Naive thymus-derived CD4-positive, alpha-beta T cell (primary cell): ENCODE measurements around the gene CDKN3. TPM values are rescaled to one million over a fixed set of nuclear protein-coding genes. Genes with fewer than 3 reads are reported as not detected.

ENCODE experiments used
- ATAC-seq: fragments of 150-1000 bp; cut with Tn5 transposase; 2 replicates; pipeline ENCODE4 v1.10.0; 2021; ENCODE audit warnings: mild to moderate bottlenecking, moderate library complexity
- CTCF ChIA-PET: fragments of 350-600 bp; sonication (Branson Sonifier 250); formaldehyde crosslinking; loops from one replicate; lab custom pipeline; 2021; ENCODE audit warnings: antibody characterized with exemption; lab: Charles Lee
- POLR2A ChIA-PET: fragments of 350-600 bp; sonication (Branson Sonifier 250); formaldehyde crosslinking; loops from one replicate; lab custom pipeline; 2021; ENCODE audit warnings: antibody characterized with exemption, inconsistent platforms; lab: Charles Lee
- DNase-seq, 9 donors: peaks; one replicate each; pipeline versions ENCODE4 v3.0.0 to v3.0.0-alpha.2; 2020 to 2022; ENCODE audit warnings: mixed read lengths in 1 of 9
- H3K27ac ChIP-seq: one replicate; pipeline ENCODE4 v1.7.0; 2013; ENCODE audit warnings: mild to moderate bottlenecking, low read depth, low read length, moderate library complexity
- H3K27me3 ChIP-seq, 2 donors: one replicate each; pipeline ENCODE4 v1.7.0; 2013; ENCODE audit warnings: low read length in 2 of 2, mild to moderate bottlenecking in 2 of 2, moderate library complexity in 2 of 2; ENCODE audit not compliant: control insufficient read depth in 2 of 2, insufficient read depth in 2 of 2
- H3K36me3 ChIP-seq, 3 experiments: 1 replicate in 2 of 3; 2 replicates in 1 of 3; pipeline ENCODE4 v1.7.0; 2013; ENCODE audit warnings: low read length in 3 of 3, mild to moderate bottlenecking in 3 of 3, moderate library complexity in 1 of 3; ENCODE audit not compliant: insufficient read depth in 3 of 3, control insufficient read depth in 2 of 3
- H3K4me1 ChIP-seq, 2 donors: one replicate each; pipeline ENCODE4 v1.7.0; 2013; ENCODE audit warnings: low read length in 2 of 2, mild to moderate bottlenecking in 2 of 2, moderate library complexity in 1 of 2; ENCODE audit not compliant: control insufficient read depth in 2 of 2, insufficient read depth in 2 of 2
- H3K4me3 ChIP-seq: 2 replicates; pipeline ENCODE4 v1.7.0; 2013; ENCODE audit warnings: mild to moderate bottlenecking, low read length
- H3K9me3 ChIP-seq, 3 experiments: 1 replicate in 2 of 3; 2 replicates in 1 of 3; pipeline ENCODE4 v1.7.0; 2013; ENCODE audit warnings: low read length in 3 of 3; ENCODE audit not compliant: control insufficient read depth in 2 of 3
- H3K27ac Mint-ChIP-seq, 9 donors: one replicate each; pipeline ENCODE4 v1.8.0; 2020 to 2022; ENCODE audit warnings: mixed read lengths in 9 of 9, mild to moderate bottlenecking in 8 of 9, moderate library complexity in 5 of 9, inconsistent platforms in 2 of 9
- H3K27me3 Mint-ChIP-seq, 5 donors: one replicate each; pipeline ENCODE4 v1.8.0; 2021 to 2022; ENCODE audit warnings: mixed read lengths in 5 of 5, mild to moderate bottlenecking in 1 of 5
- H3K36me3 Mint-ChIP-seq, 5 donors: one replicate each; pipeline ENCODE4 v1.8.0; 2020 to 2022; ENCODE audit warnings: mixed read lengths in 5 of 5, mild to moderate bottlenecking in 3 of 5, inconsistent platforms in 1 of 5
- H3K4me1 Mint-ChIP-seq, 7 donors: one replicate each; pipeline ENCODE4 v1.8.0; 2020 to 2022; ENCODE audit warnings: mixed read lengths in 7 of 7, mild to moderate bottlenecking in 3 of 7, inconsistent platforms in 1 of 7
- H3K4me3 Mint-ChIP-seq, 10 donors: one replicate each; pipeline ENCODE4 v1.8.0; 2020 to 2022; ENCODE audit warnings: mild to moderate bottlenecking in 10 of 10, mixed read lengths in 10 of 10, moderate library complexity in 6 of 10, inconsistent platforms in 2 of 10
- H3K9me3 Mint-ChIP-seq, 11 donors: one replicate each; pipeline ENCODE4 v1.8.0; 2020 to 2022; ENCODE audit warnings: mixed read lengths in 11 of 11, mild to moderate bottlenecking in 4 of 11, inconsistent platforms in 1 of 11, moderate library complexity in 1 of 11
- intact Hi-C, 2 donors: fragments of 100-400 bp; cut with micrococcal nuclease; formaldehyde crosslinking; loops; one replicate each; pipeline ENCODE4 v1.15.1; 2023
- polyA plus RNA-seq, 2 donors: library from polyadenylated mRNA; unstranded; fragments of 300-500 nt; fragmentation: Illumina TruSeq; gene quantifications; one replicate each; pipeline ENCODE4 v1.2.3, GENCODE V29; 2021
- total RNA-seq, 6 experiments: library from RNA in 5 of 6; stranded (reverse) in 5 of 6; gene quantifications; 1 replicate in 5 of 6; 2 replicates in 1 of 6; pipeline ENCODE4 v1.2.3 and lab custom pipeline; 2021 to 2026

CDKN3 gene
- total RNA-seq (10 to 100 TPM in 1 of 5 experiments, 1 to 10 TPM in 3, under 1 TPM in 1; 0.93 to 48.1 (median 3.0) TPM), polyA plus RNA-seq (1 to 10 TPM; 2.6 to 4.9 TPM), total RNA-seq (lab: John Stamatoyannopoulos, UW) (not detected)

GRCh38 chr14:54396493-54397335 is at the start of gene CDKN3:
Gene CDKN3, plus strand, starts transcription at chr14:54397007. Its CDS starts 62 bp downstream, at chr14:54397069.
- Histone ChIP-seq H3K4me1 (peaks cover 0 to 9% of the 10 kb centered on the region in 2 donors), H3K27ac (peak within 1 kb of the TSS; percentile 46), H3K36me3 (no peaks in the 10 kb centered on the region), H3K9me3 (no peaks in the 10 kb centered on the region), H3K27me3 (no peaks in the 10 kb centered on the region), H3K4me3 (peak within 1 kb of the TSS; percentile 85)
- POLR2A ChIA-PET: interaction anchor here (2.0 kb wide), 1 partner anchor 45 kb away, joined by 7 read pairs; no protein-coding TSS in a partner anchor
- ATAC-seq (peak; percentile 98), DNase-seq (peak; percentile 91 to 96 (median 95))
- intact Hi-C loops: loop anchor here (1.0 to 5.0 kb wide), 19 partner anchors 39 to 1721 kb away; partner anchors contain the start of genes CGRRF1 (in 2 of the 2), CNIH1 (in 2 of the 2), DDHD1 (in 2 of the 2) and PELI2 (in 2 of the 2)
- Mint-ChIP-seq H3K27me3 (peaks cover 0 to 2% (median 0%) of the 10 kb centered on the region in 5 donors), H3K27ac (peak within 1 kb of the TSS; percentile 24 to 93 (median 83)), H3K4me1 (peaks cover 0 to 38% (median 12%) of the 10 kb centered on the region in 7 donors), H3K36me3 (peaks cover 0 to 6% (median 0%) of the 10 kb centered on the region in 5 donors), H3K4me3 (peak within 1 kb of the TSS; percentile 81 to 96 (median 90)), H3K9me3 (peaks cover 0 to 3% (median 0%) of the 10 kb centered on the region in 11 donors)
- CTCF ChIA-PET: interaction anchor here (0.6 kb wide), 1 partner anchor 14 kb away, joined by 3 read pairs; no protein-coding TSS in a partner anchor

GRCh38 chr14:54347044-54347443 is 49.8 kb upstream of the CDKN3 start:
- CTCF ChIA-PET: no interaction called here
- intact Hi-C loops: no loop called here

GRCh38 chr14:54348001-54348611 is 48.7 kb upstream of the CDKN3 start:
- Histone ChIP-seq H3K9me3 (no peaks in the 10 kb centered on the region), H3K36me3 (no peaks in the 10 kb centered on the region), H3K4me1 (no peaks in the 10 kb centered on the region), H3K27me3 (no peaks in the 10 kb centered on the region), H3K4me3 (no peak overlapping the region), H3K27ac (no peak overlapping the region)
- intact Hi-C loops: loop anchor here in 1 of 2 donors (2.0 kb wide), 1 partner anchor 1051 kb away; no protein-coding TSS in a partner anchor
- H3K4me1 Mint-ChIP-seq: peaks cover 0 to 10% (median 5%) of the 10 kb centered on the region in 7 donors
- peaks cover 0 to 2% (median 0%) of the 10 kb centered on the region in 11 donors for H3K9me3 Mint-ChIP-seq
- DNase-seq (peak in 3 of 9 donors; percentile 9 to 33 (median 13)), ATAC-seq (no peak)
- H3K36me3 Mint-ChIP-seq: no peaks in the 10 kb centered on the region
- ChIA-PET POLR2A (no interaction called here), CTCF (interaction anchor here (0.7 to 1.3 kb wide), 3 partner anchors 9 to 87 kb away, joined by 3 to 4 read pairs (median 3); no protein-coding TSS in a partner anchor)
- no peak overlapping the region for H3K27ac Mint-ChIP-seq
- peaks cover 9 to 30% (median 15%) of the 10 kb centered on the region in 5 donors for H3K27me3 Mint-ChIP-seq
- no peak overlapping the region for H3K4me3 Mint-ChIP-seq

More at GRCh38 chr14:54347044-54347443, 49.8 kb upstream of the CDKN3 start:
- H3K36me3 Mint-ChIP-seq: no peaks in the 10 kb centered on the region
- H3K27me3 ChIP-seq: no peaks in the 10 kb centered on the region
- no peak overlapping the region for H3K4me3 Mint-ChIP-seq
- ATAC-seq: no peak
- DNase-seq: no peak
- no peaks in the 10 kb centered on the region for H3K9me3 ChIP-seq
- no peak overlapping the region for H3K4me3 ChIP-seq
- no peaks in the 10 kb centered on the region for H3K36me3 ChIP-seq
- peaks cover 0 to 2% (median 0%) of the 10 kb centered on the region in 11 donors for H3K9me3 Mint-ChIP-seq
- H3K27ac Mint-ChIP-seq: no peak overlapping the region
- H3K4me1 Mint-ChIP-seq: peaks cover 0 to 5% (median 0%) of the 10 kb centered on the region in 7 donors
- no peaks in the 10 kb centered on the region for H3K4me1 ChIP-seq
- peaks cover 9 to 29% (median 15%) of the 10 kb centered on the region in 5 donors for H3K27me3 Mint-ChIP-seq
- POLR2A ChIA-PET: no interaction called here
- no peak overlapping the region for H3K27ac ChIP-seq

GRCh38 chr14:54348923-54349620 is 47.7 kb upstream of the CDKN3 start:
- POLR2A ChIA-PET: no interaction called here
- intact Hi-C loops: loop anchor here in 1 of 2 donors (2.0 kb wide), 1 partner anchor 1052 kb away; no protein-coding TSS in a partner anchor
- Mint-ChIP-seq H3K9me3 (peaks cover 0 to 3% (median 0%) of the 10 kb centered on the region in 11 donors), H3K4me1 (peaks cover 0 to 14% (median 8%) of the 10 kb centered on the region in 7 donors), H3K27ac (no peak overlapping the region), H3K4me3 (peak overlapping the region in 2 of 10 donors; percentile 26 to 35), H3K36me3 (no peaks in the 10 kb centered on the region), H3K27me3 (peaks cover 9 to 31% (median 23%) of the 10 kb centered on the region in 5 donors)
- ATAC-seq (no peak), DNase-seq (no peak)
- H3K27me3 ChIP-seq: no peaks in the 10 kb centered on the region
- H3K27ac ChIP-seq: no peak overlapping the region
- CTCF ChIA-PET: interaction anchor here (0.7 kb wide), 1 partner anchor 88 kb away, joined by 3 read pairs; no protein-coding TSS in a partner anchor
- H3K4me1 ChIP-seq: no peaks in the 10 kb centered on the region
- H3K9me3 ChIP-seq: no peaks in the 10 kb centered on the region
- no peaks in the 10 kb centered on the region for H3K36me3 ChIP-seq
- no peak overlapping the region for H3K4me3 ChIP-seq

GRCh38 chr14:54349713-54350112 is 47.1 kb upstream of the CDKN3 start:
- Mint-ChIP-seq H3K4me1 (peaks cover 0 to 14% (median 8%) of the 10 kb centered on the region in 7 donors), H3K4me3 (no peak overlapping the region), H3K36me3 (peaks cover 0 to 4% (median 0%) of the 10 kb centered on the region in 5 donors), H3K27me3 (peaks cover 9 to 35% (median 25%) of the 10 kb centered on the region in 5 donors), H3K27ac (no peak overlapping the region), H3K9me3 (peaks cover 0 to 4% (median 0%) of the 10 kb centered on the region in 11 donors)
- no peak for ATAC-seq
- no peak overlapping the region for H3K27ac ChIP-seq
- no peak overlapping the region for H3K4me3 ChIP-seq
- intact Hi-C loops: loop anchor here in 1 of 2 donors (2.0 kb wide), 1 partner anchor 1053 kb away; no protein-coding TSS in a partner anchor
- ChIA-PET POLR2A (no interaction called here), CTCF (no interaction called here)
- DNase-seq: no peak
- no peaks in the 10 kb centered on the region for H3K9me3 ChIP-seq
- no peaks in the 10 kb centered on the region for H3K4me1 ChIP-seq
- no peaks in the 10 kb centered on the region for H3K27me3 ChIP-seq
- H3K36me3 ChIP-seq: no peaks in the 10 kb centered on the region
